Frontal cortex (tissue), 4 donors: ENCODE results near the gene POLDIP2. TPM values are rescaled to one million over a fixed set of nuclear protein-coding genes. Genes with fewer than 3 reads are reported as not detected.

ENCODE experiments used
- DNase-seq, 2 donors: peaks; one replicate each; pipeline ENCODE4 v3.0.0; 2012; ENCODE audit warnings: low spot score in 2 of 2
- FAIRE-seq: peaks from 2 replicates; lab custom pipeline; 2012; peaks lifted over from hg19 to GRCh38; lab: Jason Lieb, UNC
- total RNA-seq: library from RNA; depleted of rRNA; stranded (reverse); fragments of >200 nt; gene quantifications from one replicate; pipeline ENCODE4 v1.2.3, GENCODE V29; 2014
- donor health status: control.
- donor health status: control.
- donor health status: control.

POLDIP2 gene
- total RNA-seq, 1 donor from 2014 or later = 42.0 TPM

DNA sequence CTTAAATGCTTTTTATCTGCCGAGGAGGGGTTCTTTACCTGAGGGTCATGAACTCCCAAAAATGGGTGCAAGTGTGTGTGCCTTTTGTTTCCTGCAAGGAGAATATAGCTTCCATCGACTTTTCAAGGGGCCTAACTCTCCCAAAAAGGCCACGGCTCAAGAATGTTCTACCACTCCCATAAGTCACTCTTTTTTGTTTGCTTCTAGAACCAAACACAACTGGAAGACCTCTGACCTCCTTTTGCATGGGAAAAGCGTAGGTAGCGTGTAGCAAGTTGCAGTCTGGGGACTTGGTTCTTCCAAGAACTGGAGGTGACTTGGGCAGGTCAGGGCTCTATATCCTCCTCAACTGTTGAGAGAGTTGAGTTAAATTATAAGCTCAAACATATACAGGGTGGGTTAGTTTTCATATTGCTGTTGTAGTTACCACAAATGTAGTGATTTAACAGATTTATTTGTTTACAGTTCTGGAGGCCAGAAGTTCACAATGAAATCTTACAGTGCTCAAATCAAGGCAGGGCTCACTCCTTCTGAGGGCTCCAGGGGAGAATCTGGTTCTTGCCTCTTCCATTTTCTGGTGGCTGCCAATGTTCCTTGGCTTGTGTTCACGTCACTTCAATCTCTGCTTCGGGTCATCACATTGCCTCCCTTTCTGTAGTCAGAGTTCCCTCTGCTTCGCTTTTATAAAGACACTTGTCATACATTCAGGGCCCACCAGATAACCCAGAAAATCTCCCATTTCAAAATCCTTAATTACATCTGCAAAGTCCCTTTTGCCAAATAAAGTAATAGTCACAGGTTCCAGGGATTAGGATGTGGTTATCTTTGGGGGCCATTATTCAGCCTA, 36.9 kb downstream of the POLDIP2 start:
- DNase-seq (no peak), FAIRE-seq (no peak)

DNA sequence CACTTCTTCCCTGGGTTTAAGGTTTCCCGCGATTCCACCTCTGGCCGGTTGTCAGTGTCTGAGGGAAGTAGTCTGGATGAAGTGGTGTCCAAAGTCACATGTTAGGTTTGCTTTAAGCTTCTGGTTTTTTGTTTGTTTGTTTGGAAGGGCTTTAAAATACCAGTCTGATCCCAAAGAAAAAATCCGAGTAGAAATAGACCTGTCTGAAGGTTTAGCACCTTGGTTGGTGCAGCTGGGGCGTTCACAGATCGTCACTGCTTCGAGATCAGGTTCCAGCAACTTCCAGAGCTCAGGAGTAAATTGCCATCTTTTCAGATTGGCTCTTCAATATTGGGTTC, 37.8 kb downstream of the POLDIP2 start:
- no peak for FAIRE-seq

DNA sequence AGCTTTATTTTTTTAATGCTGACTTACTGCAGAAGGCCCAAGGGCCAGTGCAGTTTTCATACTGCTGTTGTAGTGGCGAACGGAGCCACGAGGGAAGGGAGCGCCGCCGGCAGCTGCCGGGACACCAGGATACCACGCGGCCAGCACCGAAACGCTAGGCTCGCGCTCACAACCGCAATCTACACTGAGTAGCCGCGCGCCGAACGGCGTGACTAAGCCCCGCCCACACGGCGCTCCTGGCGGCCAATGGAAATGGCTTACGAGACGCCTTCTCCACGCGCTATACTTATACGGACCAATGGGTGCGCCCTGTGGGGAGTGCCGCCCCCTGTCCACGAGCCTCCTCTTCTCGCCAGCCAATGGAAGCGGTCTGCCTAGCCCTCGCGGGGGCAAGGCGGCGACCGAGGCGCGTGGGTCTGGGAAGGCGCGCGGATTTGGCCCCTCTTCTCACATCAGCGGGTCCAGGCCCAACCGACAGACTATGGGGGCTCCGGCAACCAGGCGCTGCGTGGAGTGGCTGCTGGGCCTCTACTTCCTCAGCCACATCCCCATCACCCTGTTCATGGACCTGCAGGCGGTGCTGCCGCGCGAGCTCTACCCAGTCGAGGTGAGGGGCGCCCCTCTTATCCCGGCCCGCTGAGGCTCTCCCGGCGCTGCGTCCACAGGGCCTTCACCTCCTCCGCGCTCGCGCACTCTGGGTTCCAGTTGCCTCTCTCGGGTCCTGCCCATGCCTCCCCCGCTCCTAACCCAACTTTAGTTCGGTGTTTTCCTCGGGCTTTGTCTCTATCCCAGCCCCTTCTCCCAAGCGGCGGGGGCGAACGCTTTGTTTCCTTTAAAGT, 38.3 kb downstream of the POLDIP2 start, which contains the start of gene TMEM97:
Gene TMEM97 (plus strand): TSS at position 442 of the 839 bp plus-strand sequence. CDS start 40 bp downstream, at position 482.
- FAIRE-seq (peak; percentile 3), DNase-seq (peak; percentile 92 to 96)

More for the DNA sequence above, 37.8 kb downstream of the POLDIP2 start:
- DNase-seq = no peak

DNA sequence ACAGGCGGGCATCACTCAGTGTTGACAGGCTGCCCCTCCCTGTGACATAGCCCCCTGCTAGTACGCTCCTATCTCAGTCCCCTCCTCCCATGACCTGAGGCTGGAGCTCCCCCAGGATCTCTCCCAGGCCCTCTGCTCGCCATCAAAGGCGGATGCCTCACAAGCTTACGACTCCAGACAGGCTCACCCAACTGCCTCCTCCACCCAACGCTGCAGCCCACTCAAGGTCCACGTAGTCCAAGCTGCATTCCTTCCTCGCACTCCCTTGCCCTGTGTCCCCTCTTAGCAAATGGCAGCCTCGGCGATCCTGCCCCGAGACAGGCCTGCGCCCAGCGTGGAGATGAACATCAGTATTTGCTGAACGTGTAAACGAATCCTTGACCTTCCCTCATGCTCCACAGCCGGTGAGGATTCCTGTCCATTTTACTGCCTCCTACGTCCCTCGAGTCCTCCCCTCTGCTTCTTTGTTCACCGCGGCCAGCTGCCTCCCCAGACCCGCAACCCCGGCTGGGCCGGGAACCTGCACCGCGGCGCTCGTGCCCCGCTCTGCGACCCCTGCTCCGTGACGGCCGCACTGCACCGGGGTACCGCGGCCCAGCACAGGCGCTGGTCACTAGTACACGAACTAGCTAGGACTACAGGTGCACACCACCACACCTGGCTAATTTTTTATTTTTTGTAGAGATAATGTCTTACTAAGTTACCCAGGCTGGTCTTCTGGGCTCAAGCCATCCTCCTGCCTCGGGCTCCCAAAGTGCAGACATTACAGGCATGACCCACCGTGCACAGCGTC, 39.2 kb downstream of the POLDIP2 start:
- DNase-seq (no peak), FAIRE-seq (no peak)

DNA sequence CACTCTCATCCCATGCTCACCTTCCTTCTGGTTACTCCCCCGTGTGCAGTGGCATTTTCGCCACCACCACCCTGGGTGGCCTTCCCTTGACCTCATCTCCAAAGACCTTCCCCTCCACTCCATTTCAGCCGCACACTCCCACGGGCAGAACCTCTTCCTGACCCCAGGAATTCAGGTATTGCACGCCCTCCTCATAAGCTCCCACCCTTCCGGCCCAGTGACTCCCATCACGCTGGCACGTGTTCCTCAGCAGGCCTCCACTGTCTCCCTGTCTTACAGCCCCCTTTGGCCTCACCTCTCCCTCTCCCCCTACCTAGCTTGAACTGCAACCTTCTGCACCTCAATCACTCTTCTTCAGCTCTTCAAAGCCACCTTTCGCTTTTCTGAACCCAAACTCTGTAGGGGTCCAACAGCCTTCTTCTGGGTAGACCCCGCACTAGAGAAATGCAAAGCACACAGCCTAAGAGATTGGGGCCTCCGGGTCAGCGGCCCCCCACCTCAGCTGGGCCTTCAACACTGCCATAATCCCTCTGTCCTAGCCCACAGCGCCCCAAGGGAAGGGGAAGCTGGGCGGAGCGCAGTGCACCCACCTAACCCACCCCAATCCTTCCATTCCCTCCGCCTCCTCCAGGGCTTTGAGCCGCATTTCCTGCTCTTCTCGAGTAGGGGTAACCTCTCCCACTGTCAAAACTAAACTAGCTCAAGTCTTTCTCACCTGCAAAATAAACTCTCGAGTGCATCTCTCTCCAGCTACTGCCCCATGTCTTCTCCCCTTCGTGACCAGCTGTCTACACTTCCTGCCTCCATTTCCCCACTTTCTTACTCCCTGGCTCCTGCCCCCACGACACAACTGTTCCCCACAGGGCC, 40.0 kb downstream of the POLDIP2 start:
- DNase-seq = no peak
- FAIRE-seq = no peak

DNA sequence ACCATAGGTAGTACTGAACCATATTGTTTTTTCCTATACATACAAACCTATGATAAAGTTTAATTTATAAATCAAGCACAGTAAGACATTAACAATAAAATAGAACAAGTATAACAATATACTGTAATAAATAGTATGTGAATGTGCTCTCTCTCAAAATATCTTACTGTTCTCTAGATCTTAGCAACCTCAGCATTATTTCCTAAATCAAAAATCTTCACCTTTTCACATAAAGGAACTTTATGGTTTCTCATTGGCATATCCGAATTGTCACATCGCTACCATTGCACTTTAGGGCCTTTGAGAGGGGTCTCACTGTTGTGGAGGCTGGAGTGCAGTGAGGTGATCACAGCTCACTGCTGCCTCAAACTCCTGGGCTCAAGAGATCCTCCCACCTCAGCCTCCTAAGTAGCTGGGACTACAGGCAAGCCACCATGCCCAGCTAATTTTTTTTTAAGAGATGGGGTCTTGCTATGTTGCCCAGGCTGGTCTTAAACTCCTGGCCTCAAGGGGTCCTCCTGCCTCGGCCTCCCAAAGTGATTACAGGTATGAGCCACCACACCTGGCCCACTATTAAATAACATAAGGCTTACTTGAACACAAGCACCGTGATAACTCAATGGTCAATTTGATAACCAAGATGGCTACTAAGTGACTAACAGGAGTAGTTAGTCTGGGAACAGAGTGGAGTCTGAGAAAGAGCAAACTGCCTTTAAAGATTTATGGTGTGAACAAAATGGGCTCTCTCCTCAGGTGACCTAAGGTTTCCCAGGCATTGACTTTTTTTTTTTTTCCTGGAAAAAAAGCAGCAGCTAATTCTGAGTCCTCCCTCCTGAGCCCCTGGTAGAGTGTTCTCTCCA, 41.3 kb downstream of the POLDIP2 start:
- no peak for FAIRE-seq
- DNase-seq = no peak

DNA sequence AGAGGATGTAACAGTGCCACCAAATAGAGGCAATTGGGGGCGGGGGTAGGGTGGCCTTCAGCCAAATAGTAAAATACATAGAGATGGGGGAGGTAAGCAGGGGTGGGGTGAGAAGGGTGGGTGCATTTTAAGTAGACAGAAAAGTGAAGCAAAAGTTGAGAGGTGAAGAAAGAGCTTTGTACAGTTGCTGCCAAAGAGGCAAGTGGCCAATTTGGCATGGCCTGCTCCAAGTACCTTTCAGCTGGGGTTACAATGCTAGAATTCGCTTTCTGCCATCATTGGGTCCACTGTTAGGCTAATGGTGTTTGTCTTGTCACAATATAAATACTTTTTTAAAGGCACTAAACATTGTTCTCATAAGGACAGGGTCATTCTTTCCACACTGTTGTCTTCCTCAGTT, 43.5 kb downstream of the POLDIP2 start:
- no peak for FAIRE-seq
- no peak for DNase-seq

DNA sequence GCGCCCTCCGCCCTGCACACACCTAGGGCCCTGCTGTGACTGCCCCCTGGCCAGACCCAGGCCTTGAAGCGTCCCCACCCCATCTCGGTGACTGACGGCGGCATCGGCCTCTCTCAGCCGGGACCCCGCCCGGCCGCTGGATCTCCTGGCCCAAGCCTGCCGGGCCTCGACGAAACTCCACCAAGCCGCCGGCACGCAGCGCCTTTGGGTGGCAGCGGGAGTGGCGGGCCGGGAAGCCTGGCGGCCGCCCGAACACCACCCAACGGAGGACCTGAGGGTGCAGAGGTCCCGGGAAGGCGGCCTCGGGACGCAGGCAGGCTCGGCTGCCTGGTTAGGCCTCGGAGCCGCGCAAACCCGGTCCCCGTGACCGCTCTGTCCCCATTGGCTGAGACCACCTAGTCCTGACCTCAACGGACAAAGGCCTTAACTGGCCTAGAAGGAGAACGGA, 50.3 kb downstream of the POLDIP2 start:
- FAIRE-seq (no peak), DNase-seq (no peak)

DNA sequence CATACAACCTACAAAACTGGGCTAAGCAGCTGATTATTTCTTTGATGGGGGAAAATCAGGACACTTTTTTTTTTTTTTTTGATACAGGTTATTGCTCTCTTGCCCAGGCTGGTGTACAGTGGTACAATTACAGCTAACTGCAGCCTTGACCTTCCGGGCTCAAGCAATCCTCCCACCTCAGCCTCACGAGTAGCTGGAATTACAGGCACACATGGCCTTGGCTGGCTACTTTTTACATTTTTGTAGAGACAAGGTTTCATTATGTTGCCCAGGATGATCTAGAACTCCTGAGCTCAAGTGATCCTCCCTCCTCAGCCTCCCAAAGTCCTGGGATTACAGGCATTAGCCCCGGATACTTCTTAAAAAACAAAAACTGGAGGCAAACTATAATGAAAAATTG, 58.9 kb downstream of the POLDIP2 start:
- DNase-seq (no peak), FAIRE-seq (no peak)

Other genes starting within 250 kb of the POLDIP2 start
- 50.1 TPM for gene TMEM97, start 38.3 kb downstream of the POLDIP2 start, total RNA-seq
- gene IFT20, start 22.1 kb downstream of the POLDIP2 start, total RNA-seq = 31.0 TPM
- gene TNFAIP1, start 21.8 kb downstream of the POLDIP2 start, total RNA-seq = 28.5 TPM
- gene SEBOX, start 7.7 kb upstream of the POLDIP2 start, total RNA-seq = not detected
- 0.41 TPM for gene VTN, start 12.8 kb upstream of the POLDIP2 start, total RNA-seq
- 18.3 TPM for gene SARM1, start 14.2 kb upstream of the POLDIP2 start, total RNA-seq
- 12.2 TPM for gene SLC46A1, start 48.7 kb upstream of the POLDIP2 start, total RNA-seq
- gene SLC13A2, start 116.1 kb upstream of the POLDIP2 start, total RNA-seq = not detected
- not detected for gene FOXN1, start 148.8 kb upstream of the POLDIP2 start, total RNA-seq
- 32.6 TPM for gene UNC119, start 195.1 kb upstream of the POLDIP2 start, total RNA-seq
- 16.3 TPM for gene PIGS, start 214.0 kb upstream of the POLDIP2 start, total RNA-seq
- gene ALDOC, start 219.4 kb upstream of the POLDIP2 start, total RNA-seq = 56.7 TPM
- 3.7 TPM for gene SPAG5, start 241.5 kb upstream of the POLDIP2 start, total RNA-seq